PC-3 (cell line): ENCODE measurements around the gene NHSL1.

ENCODE experiments used
- EZH2 ChIP-seq: fragments of 300-600 bp; sonication (generic); IDR thresholded peaks from one replicate; pipeline ENCODE4 v1.6.1; 2017; ENCODE audit warnings: antibody characterized with exemption, mild to moderate bottlenecking, low read length; ENCODE audit not compliant: unreplicated experiment
- TF ChIP-seq, protein P1 (sequence below): fragments of 300-600 bp; sonication (generic); conservative IDR thresholded peaks from 2 replicates; pipeline ENCODE4 v1.5.1; 2017; ENCODE audit warnings: antibody characterized with exemption, low read depth, mild to moderate bottlenecking, low read length

DNA sequence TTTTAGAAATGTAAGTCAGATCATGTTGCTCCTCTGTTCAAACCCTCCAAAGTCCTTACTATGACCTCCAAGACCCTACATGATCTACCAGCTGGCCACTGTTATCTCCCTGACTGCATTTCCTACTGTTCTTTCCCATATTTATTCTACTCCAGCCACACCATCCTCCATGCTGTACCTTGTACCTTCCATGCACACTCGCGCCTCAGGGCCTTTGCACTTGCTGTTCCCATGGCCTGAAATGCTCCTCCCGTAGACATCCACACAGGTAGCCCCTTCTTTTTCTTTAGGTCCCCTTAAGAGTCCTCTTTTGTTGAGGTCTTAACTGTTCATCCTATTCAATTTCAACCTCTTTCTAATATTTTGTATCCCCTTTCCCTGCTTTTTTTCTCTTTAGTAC, 48.3 kb downstream of the NHSL1 start:
- TF ChIP-seq, protein P1, sequence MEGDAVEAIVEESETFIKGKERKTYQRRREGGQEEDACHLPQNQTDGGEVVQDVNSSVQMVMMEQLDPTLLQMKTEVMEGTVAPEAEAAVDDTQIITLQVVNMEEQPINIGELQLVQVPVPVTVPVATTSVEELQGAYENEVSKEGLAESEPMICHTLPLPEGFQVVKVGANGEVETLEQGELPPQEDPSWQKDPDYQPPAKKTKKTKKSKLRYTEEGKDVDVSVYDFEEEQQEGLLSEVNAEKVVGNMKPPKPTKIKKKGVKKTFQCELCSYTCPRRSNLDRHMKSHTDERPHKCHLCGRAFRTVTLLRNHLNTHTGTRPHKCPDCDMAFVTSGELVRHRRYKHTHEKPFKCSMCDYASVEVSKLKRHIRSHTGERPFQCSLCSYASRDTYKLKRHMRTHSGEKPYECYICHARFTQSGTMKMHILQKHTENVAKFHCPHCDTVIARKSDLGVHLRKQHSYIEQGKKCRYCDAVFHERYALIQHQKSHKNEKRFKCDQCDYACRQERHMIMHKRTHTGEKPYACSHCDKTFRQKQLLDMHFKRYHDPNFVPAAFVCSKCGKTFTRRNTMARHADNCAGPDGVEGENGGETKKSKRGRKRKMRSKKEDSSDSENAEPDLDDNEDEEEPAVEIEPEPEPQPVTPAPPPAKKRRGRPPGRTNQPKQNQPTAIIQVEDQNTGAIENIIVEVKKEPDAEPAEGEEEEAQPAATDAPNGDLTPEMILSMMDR = no peak
- no peak for TF ChIP-seq EZH2
